ENCODE data around the gene ALDH3B2. TPM values are rescaled to one million over a fixed set of nuclear protein-coding genes. Genes with fewer than 3 reads are reported as not detected.
"Not testable (repeated sequence)": the region's sequence is repeated elsewhere in the genome, so short reads cannot be mapped to it uniquely, and the experiment has no call there.

ALDH3B2 gene
- total RNA-seq, 1 donor from 2014 or later, result not detected

DNA sequence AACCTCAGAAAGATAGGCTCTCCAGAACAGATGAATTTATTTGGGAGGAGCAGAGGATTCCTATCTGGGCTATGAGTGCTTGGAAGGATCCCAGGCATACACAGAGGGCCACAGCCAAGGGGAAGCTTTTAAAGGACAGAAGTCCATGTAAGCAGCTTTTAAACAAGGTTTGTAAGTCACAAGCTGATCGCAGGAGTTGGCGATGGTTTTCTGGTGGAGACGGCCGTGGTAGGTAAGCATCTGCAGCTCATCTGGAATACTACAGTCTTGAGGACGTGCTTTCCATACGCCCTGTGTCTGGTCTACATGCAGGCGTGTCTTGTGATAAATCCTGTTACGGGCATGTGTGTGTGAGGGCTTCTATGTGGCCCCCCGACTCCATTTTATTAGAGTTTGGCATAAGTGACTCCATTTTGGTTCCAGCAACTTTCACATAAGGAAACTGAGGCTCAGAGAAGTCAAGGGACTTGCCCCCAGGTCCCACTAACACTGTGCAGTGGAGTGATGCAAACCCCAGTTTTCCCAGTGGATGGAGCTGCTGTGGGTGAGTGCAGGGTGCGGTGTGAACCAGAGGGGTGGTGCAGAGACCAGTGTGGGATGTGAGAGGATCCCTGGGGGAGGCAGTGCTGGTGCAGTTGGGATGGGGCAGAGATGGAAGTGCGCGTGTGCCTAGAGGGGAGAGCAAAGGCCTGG, 12.1 kb downstream of the ALDH3B2 start:
- no peak overlapping the region for H3K4me3 Mint-ChIP-seq (ENCODE audit: unreplicated experiment)
- H3K27ac Mint-ChIP-seq (ENCODE audit: unreplicated experiment), result no peak overlapping the region
- H3K4me1 Mint-ChIP-seq (ENCODE audit: low read depth), result no peaks in the 10 kb centered on the region

DNA sequence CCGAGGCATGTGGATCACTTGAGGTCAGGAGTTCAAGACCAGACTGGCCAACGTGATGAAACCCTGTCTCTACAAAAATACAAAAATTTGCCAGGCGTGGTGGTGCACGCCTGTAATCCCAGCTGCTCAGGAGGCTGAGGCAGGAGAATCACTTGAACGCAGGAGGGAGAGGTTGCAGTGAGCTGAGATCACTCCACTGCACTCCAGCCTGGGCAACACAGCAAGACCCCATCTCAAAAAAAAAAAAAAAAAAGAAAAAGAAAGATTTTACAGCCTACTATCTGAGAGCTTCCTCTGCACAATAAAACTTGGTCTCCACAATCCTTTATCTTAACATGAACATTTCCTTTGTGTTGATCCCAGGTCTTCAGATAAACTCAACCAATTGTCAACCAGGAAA, 13.7 kb downstream of the ALDH3B2 start:
- H3K9me3 Mint-ChIP-seq (ENCODE audit: low read depth); H3K4me3 Mint-ChIP-seq (ENCODE audit: unreplicated experiment); DNase-seq (ENCODE audit: low spot score); H3K4me1 Mint-ChIP-seq (ENCODE audit: low read depth); H3K27ac Mint-ChIP-seq (ENCODE audit: unreplicated experiment); H3K36me3 Mint-ChIP-seq (ENCODE audit: low read depth): not testable (repeated sequence)
- H3K27me3 Mint-ChIP-seq (ENCODE audit: low read depth), result peaks cover 18% of the 10 kb centered on the region

More for the DNA sequence above, 12.1 kb downstream of the ALDH3B2 start:
- Mint-ChIP-seq H3K9me3 (ENCODE audit: low read depth) (no peaks in the 10 kb centered on the region), H3K27me3 (ENCODE audit: low read depth) (peaks cover 18% of the 10 kb centered on the region), H3K36me3 (ENCODE audit: low read depth) (no peaks in the 10 kb centered on the region)
- TF ChIP-seq, protein P1, sequence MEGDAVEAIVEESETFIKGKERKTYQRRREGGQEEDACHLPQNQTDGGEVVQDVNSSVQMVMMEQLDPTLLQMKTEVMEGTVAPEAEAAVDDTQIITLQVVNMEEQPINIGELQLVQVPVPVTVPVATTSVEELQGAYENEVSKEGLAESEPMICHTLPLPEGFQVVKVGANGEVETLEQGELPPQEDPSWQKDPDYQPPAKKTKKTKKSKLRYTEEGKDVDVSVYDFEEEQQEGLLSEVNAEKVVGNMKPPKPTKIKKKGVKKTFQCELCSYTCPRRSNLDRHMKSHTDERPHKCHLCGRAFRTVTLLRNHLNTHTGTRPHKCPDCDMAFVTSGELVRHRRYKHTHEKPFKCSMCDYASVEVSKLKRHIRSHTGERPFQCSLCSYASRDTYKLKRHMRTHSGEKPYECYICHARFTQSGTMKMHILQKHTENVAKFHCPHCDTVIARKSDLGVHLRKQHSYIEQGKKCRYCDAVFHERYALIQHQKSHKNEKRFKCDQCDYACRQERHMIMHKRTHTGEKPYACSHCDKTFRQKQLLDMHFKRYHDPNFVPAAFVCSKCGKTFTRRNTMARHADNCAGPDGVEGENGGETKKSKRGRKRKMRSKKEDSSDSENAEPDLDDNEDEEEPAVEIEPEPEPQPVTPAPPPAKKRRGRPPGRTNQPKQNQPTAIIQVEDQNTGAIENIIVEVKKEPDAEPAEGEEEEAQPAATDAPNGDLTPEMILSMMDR (IDR thresholded peaks at IDR 0.05), result no peak
- no peak for DNase-seq (ENCODE audit: low spot score)

DNA sequence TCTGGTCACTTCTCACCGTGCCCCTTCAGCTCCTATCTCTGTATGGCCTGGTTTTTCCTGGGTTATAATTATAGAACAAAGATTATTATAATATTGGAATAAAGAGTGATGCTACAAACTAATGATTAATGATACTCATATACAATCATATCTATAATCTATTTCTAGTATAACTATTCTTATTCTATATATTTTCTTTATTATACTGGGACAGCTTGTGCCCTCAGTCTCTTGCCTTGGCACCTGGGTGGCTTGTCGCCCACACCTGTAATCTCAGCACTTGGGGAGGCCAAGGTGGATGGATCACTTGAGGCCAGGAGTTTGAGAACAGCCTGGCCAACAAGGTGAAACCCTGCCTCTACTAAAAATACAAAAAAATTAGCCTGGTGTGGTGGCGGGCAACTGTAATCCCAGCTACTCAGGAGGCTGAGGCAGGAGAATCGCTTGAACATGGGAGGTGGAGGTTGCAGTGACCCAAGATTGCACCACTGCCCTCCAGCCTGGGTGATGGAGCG, 14.7 kb downstream of the ALDH3B2 start:
- H3K36me3 Mint-ChIP-seq (ENCODE audit: low read depth); H3K9me3 Mint-ChIP-seq (ENCODE audit: low read depth); H3K4me3 Mint-ChIP-seq (ENCODE audit: unreplicated experiment); DNase-seq (ENCODE audit: low spot score); H3K4me1 Mint-ChIP-seq (ENCODE audit: low read depth); H3K27ac Mint-ChIP-seq (ENCODE audit: unreplicated experiment): not testable (repeated sequence)
- H3K27me3 Mint-ChIP-seq (ENCODE audit: low read depth), result peaks cover 18% of the 10 kb centered on the region
- TF ChIP-seq, protein P1 (IDR thresholded peaks at IDR 0.05), result peak; percentile 69

DNA sequence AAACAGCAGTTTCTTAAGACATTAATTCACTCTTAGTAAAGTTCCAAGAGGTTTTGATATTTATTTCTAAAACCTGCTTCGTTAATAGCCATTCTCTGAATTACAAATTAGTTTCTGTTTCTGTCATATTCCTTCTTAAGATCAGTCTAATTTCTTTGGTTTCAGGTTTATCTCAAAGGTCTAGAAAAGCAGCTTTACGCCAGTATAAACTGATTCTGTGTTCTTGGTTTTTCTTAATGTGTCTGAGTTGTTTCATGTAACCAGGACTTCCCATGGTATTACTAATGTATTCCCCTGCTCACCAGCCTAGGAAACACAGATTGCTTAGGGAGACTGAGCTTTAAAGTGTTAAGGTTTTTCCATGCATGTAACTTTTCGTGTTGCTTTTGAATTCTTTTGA, 17.1 kb downstream of the ALDH3B2 start:
- Mint-ChIP-seq H3K4me1 (ENCODE audit: low read depth) (no peaks in the 10 kb centered on the region), H3K36me3 (ENCODE audit: low read depth) (no peaks in the 10 kb centered on the region), H3K27me3 (ENCODE audit: low read depth) (peaks cover 18% of the 10 kb centered on the region), H3K9me3 (ENCODE audit: low read depth) (peaks cover 4% of the 10 kb centered on the region), H3K4me3 (ENCODE audit: unreplicated experiment) (no peak overlapping the region), H3K27ac (ENCODE audit: unreplicated experiment) (no peak overlapping the region)
- DNase-seq (ENCODE audit: low spot score), result no peak
- TF ChIP-seq, protein P1 (IDR thresholded peaks at IDR 0.05), result no peak

DNA sequence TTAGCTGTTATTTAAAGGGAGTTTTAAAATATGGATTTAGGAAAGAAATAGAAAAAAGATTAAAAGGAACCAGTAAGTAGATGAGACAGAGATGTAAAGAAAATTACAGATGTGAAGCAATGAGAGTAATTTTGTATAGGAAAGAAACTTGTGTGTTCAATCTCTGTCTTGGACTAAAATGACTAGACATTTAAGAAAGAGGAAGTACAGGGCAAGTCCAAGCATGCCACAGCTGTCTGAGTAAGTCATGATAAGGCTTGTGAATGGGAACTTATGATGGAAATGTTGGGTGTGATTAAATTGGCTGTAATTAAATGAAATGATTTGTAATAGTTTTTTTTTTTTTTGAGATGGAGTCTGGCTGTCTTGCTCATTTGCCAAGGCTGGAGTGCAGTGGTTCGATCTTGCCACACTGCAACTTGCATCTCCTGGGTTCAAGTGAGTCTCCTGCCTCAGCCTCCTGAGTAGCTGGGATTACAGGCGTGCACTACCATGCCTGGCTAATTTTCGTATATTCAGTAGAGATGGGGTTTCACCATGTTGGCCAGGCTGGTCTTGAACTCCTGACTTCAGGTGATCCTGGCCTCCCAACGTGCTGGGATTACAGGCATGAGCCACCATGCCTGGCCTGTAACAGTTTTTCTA, 18.0 kb downstream of the ALDH3B2 start:
- Mint-ChIP-seq H3K27ac (ENCODE audit: unreplicated experiment) (no peak overlapping the region), H3K9me3 (ENCODE audit: low read depth) (peaks cover 4% of the 10 kb centered on the region), H3K4me1 (ENCODE audit: low read depth) (no peaks in the 10 kb centered on the region), H3K27me3 (ENCODE audit: low read depth) (peaks cover 14% of the 10 kb centered on the region), H3K36me3 (ENCODE audit: low read depth) (no peaks in the 10 kb centered on the region), H3K4me3 (ENCODE audit: unreplicated experiment) (no peak overlapping the region)
- no peak for DNase-seq (ENCODE audit: low spot score)
- TF ChIP-seq, protein P1 (IDR thresholded peaks at IDR 0.05), result no peak

All from chondrocyte (in vitro differentiated cells).